Activated T-cell treated with anti-CD3 and anti-CD28 coated beads for 1 hour (primary cell): ENCODE data around the gene LLGL2.

Experiments
- DNase-seq: peaks from one replicate; pipeline ENCODE4 v3.0.0-alpha.2; 2020; ENCODE audit warnings: low read depth

LLGL2 gene

DNA sequence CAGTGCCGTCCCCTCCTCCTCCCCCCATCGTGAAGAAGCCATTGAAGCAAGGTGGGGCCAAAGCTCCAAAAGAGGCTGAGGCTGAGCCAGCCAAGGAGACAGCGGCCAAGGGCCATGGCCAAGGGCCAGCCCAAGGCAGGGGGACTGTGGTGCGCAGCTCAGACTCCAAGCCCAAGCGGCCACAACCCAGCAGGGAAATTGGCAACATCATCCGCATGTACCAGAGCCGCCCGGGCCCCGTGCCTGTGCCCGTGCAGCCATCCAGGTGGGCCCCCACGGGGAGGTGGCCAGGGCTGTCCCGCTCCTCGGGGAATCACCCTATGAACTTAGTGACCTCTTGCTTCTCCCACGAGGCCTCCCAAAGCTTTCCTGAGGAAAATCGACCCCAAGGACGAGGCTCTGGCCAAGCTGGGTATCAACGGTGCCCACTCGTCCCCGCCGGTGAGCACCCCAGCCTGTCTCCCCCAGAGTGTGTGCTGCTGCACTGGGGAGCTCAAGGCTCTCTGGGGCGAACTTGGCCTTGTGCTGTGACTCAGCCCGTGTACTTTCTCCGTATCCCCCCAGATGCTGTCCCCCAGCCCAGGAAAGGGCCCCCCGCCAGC is 91.1 kb downstream of the LLGL2 start:
- DNase-seq, result no peak

- DNase-seq, result no peak
Observed at GRCh38 chr17:75617218-75617617, 91.7 kb downstream of the LLGL2 start.

GRCh38 chr17:75617675-75618074 is 92.2 kb downstream of the LLGL2 start:
- DNase-seq, result no peak

GRCh38 chr17:75619506-75620431 is 94.3 kb downstream of the LLGL2 start:
- no peak for DNase-seq

- no peak for DNase-seq
Observed at GRCh38 chr17:75621489-75621888, 96.0 kb downstream of the LLGL2 start.

DNA sequence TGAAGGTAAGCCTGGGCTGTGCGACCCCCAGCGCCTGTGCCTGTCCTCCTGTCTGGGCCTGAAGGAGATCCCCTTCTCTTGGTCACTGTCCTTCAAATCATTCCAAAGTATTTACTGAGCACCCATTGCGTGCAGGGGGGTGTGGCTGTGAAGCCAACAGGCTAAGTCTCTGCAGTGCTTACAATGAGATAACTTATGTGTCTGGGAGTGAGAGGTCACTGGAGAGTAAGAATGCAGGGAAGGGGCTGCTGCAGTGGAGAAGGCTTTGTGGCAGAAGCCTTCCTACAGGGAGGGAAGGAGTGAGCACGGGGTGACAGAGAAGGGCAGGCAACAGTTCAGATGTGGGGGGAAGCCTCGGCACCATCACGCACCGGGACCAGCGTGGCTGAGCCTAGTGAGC is 96.6 kb downstream of the LLGL2 start:
- no peak for DNase-seq

GRCh38 chr17:75622771-75623273 is 97.3 kb downstream of the LLGL2 start:
- no peak for DNase-seq

- DNase-seq, result no peak
Observed at GRCh38 chr17:75623386-75623785, 97.9 kb downstream of the LLGL2 start.

DNA sequence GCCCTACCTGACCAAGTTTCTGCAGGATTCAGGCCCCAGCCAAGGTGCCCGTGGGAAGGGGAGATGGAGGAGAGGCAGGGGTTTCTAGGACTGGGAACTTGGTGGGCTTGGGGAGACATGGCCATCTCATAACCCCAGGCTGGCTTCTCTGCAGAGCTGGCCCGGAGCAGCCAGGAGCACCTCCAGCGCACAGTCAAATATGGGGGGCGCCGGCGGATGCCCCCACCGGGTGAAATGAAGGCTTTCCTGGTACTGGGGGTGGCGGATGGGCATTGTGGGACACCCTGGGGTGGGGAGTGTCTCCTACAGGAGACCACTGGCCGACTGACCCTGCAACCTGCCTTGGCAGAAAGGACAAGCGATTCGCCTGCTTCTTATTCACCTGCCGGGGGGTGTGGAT is 98.5 kb downstream of the LLGL2 start:
- DNase-seq, result no peak
